Upper lobe of left lung (tissue), 4 donors: Measurements from ENCODE around the gene RPLP1.

Source experiments
- EP300 ChIP-seq, 4 donors: sonication (generic); formaldehyde crosslinking; IDR thresholded peaks; one replicate each; pipeline ENCODE4 v1.5.1; 2017; ENCODE audit warnings: antibody characterized with exemption in 4 of 4, control low read depth in 2 of 4
- POLR2A ChIP-seq, 4 donors: fragments of 450-650 bp; IDR thresholded peaks; one replicate each; pipeline ENCODE4 v1.5.1; 2016 to 2017; ENCODE audit warnings: antibody characterized with exemption in 4 of 4, mild to moderate bottlenecking in 2 of 4
- POLR2AphosphoS5 ChIP-seq, 2 donors: sonication (generic); formaldehyde crosslinking; IDR thresholded peaks; one replicate each; pipeline ENCODE4 v1.5.1; 2017; ENCODE audit warnings: antibody characterized with exemption in 2 of 2
- TF ChIP-seq, protein P1 (sequence below), 6 experiments: fragments of 450-650 bp in 4 of 6; fragments of 200-600 bp in 2 of 6; sonication (generic) in 2 of 6; IDR thresholded peaks; one replicate each; pipeline ENCODE4 v1.5.1; 2016 to 2019; ENCODE audit warnings: antibody characterized with exemption in 6 of 6

- TF ChIP-seq, protein P1, sequence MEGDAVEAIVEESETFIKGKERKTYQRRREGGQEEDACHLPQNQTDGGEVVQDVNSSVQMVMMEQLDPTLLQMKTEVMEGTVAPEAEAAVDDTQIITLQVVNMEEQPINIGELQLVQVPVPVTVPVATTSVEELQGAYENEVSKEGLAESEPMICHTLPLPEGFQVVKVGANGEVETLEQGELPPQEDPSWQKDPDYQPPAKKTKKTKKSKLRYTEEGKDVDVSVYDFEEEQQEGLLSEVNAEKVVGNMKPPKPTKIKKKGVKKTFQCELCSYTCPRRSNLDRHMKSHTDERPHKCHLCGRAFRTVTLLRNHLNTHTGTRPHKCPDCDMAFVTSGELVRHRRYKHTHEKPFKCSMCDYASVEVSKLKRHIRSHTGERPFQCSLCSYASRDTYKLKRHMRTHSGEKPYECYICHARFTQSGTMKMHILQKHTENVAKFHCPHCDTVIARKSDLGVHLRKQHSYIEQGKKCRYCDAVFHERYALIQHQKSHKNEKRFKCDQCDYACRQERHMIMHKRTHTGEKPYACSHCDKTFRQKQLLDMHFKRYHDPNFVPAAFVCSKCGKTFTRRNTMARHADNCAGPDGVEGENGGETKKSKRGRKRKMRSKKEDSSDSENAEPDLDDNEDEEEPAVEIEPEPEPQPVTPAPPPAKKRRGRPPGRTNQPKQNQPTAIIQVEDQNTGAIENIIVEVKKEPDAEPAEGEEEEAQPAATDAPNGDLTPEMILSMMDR (IDR thresholded peaks at IDR 0.05) = no peak
- no peak for TF ChIP-seq POLR2AphosphoS5 (IDR thresholded peaks at IDR 0.05)
- TF ChIP-seq POLR2A (IDR thresholded peaks at IDR 0.05) = no peak
- no peak for TF ChIP-seq EP300 (IDR thresholded peaks at IDR 0.05)
Measured at GRCh38 chr15:69493406-69493805, 40.8 kb downstream of the RPLP1 start.
